Right renal cortex interstitium (tissue), 3 donors: ENCODE data around the gene TCIRG1. TPM values are rescaled to one million over a fixed set of nuclear protein-coding genes. Genes with fewer than 3 reads are reported as not detected.

Source experiments
- DNase-seq, 3 donors: peaks; one replicate each; pipeline ENCODE4 v3.0.0-alpha.2; 2013; ENCODE audit warnings: low read depth in 3 of 3, low spot score in 2 of 3
- polyA plus RNA-seq, 3 donors: library from polyadenylated mRNA; unstranded; fragments of 120-200 nt; gene quantifications; one replicate each; pipeline ENCODE4 v1.2.1, GENCODE V29; 2013; ENCODE audit not compliant: insufficient read length in 3 of 3

Gene TCIRG1
- polyA plus RNA-seq, 3 donors = 15.3 to 17.9 (median 17.0) TPM

DNA sequence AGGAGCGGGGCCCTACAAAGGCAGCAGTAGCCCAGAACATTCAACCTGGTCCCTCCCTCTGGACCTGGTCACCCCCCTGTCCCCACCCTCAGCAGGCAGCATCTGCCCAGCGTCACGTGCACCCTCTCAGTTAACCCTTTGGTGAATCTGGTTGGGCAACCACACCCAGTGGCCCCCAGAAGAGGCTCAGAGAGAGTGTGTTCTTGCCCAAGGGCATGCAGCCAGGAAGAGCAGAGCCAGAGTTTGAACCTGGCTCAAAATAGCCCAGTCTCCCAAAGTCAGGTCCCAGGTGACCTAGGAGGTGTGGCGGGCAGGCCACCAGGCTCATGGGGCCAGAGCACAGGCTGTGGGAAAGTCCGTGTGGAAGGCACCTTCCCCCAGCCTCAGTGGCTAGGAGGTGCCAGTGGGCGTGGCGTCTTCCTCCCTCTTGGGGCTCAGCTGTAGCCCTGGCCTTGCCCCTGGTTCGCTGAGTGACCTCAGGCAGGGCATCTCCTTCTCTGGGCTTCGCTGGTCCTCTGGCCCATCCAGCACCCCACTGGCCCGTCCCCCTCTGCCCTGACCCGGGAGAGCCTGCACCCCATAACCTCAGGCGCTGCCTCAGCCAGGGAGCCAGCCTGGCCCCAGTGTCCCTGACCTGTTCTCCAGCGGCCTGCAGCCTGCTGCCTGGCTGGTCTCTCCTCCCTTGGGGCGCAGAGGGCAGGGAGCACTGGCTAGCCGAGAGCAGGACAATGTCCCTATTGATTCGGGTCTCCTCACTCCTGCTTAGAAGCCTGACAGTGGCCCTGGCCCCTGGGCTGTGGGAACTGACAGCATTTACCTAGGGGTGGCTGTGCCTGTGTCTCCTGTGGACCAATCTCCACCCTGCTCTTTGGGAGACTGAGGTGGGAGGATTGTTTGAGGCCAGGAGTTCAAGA, 21.7 kb upstream of the TCIRG1 start:
- DNase-seq = no peak

DNA sequence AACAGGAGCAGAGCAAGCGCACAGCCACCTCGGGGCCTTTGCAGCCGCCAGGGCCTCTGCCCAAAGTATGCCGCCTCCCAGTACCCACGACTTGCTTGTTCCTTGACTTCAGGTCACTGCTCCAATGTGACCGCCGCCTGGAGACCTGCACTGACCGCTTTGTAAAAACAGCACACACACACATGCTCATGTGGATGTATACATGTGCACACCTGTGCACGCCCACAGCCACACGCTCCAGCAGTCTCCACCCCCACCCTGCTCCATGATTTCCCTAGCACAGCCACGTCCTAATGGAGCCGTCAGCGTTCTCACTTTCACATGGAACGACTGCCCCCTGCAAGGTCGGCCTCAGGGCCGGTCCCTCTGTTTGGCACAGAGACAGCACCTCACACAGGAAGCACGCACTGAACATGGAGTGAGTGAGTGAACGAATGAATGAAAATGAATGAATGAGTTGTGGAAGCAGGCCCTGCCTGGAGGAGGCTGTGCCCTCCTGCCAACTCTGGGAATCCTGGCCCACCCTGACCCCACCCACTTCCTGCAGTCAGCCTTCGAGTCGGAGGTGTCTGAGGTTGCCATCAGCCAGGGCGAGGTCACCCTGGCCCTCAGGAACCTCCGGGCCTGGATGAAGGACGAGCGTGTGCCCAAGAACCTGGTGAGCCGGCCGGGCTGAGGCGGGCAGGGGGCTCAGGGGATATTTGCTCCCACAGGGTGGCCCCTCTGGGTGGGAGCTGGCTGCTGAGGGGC, 20.7 kb upstream of the TCIRG1 start:
- DNase-seq = no peak

DNA sequence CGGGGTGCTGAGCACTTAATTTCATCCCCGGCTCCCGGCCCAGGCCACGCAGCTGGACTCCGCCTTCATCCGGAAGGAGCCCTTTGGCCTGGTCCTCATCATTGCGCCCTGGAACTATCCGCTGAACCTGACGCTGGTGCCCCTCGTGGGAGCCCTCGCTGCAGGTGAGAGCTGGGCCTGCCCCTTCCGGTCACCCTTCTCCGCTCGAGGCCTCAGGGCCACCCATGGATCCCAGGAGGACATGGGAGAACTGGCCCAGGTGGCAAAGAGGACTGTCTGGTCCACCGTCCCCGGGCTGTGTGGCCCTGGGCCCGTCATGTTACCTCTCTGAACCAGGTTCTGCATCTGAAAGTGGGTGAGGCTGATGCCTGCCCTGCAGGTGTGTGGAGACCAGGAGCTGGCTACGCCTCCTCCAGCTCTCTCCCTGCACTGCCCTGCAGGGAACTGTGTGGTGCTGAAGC, 20.1 kb upstream of the TCIRG1 start:
- DNase-seq = no peak

DNA sequence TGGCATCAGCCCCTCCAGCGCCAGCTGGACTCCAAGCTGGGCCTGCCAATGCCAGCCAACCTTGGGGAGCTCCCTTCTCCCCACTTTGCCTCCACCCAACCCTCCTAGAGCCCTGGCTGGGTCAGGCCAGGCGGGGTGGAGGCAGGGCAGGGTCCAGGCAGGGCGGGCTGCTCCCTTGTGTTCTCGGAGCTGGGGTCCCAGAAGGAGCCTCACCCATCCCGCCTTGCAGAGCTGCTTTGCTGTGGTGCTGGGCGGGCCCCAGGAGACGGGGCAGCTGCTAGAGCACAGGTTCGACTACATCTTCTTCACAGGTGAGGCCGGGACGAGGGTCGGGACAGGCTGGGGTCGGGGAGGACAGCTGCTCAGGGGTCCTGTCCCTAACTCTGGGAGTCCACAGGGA, 19.3 kb upstream of the TCIRG1 start:
- no peak for DNase-seq

DNA sequence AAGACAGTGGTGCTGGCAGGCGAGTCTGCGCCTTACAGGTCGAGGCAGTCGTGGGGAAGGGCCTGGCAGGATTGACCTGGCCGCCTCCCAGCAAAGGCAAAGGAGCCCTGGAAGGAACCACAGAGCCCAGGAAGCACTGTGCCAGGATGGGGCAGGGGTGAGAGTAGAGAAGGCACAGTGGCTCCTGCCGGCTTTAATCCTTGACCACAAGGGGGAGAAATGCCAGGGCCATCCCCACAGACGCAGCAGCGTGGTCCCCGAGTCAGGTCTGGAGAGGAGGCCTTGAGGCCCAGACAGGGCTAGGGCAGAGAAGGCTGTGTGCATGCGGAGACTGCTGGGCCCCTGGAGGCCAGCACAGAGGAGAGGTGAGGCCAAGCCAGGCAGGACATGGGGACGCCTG, 18.2 kb upstream of the TCIRG1 start:
- no peak for DNase-seq

DNA sequence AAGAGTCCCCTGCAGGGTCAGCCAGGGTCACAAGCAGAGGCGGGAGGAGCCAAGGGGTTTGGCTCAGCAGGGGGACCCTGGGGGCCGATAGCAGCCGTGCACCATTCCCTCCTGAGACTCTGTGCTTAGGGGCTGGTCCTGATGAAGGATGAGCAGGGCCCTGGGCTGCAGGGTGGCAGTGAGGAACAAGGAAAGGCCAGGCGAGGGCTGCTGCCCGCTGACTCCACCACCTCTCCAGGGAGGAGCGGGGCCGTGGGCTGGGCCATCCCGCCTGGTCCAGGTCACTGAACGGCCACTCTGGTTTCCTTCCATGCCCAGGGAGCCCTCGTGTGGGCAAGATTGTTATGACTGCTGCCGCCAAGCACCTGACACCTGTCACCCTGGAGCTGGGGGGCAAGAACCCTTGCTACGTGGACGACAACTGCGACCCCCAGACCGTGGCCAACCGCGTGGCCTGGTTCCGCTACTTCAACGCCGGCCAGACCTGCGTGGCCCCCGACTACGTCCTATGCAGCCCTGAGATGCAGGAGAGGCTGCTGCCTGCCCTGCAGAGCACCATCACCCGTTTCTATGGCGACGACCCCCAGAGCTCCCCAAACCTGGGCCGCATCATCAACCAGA, 17.5 kb upstream of the TCIRG1 start:
- DNase-seq = no peak

DNA sequence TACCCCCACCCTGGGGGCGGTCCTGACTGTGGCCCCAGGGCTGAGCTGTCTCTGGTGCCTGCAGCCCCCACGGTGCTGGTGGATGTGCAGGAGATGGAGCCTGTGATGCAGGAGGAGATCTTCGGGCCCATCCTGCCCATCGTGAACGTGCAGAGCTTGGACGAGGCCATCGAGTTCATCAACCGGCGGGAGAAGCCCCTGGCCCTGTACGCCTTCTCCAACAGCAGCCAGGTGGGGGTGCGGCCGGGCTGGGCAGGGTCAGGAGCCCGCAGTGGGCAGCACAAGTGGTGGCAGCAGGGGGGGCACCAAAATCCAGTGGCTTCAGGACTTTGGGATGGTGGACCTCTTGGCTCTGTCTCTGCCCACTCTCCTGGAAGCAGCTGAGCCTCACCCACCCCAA, 16.3 kb upstream of the TCIRG1 start:
- DNase-seq = no peak

DNA sequence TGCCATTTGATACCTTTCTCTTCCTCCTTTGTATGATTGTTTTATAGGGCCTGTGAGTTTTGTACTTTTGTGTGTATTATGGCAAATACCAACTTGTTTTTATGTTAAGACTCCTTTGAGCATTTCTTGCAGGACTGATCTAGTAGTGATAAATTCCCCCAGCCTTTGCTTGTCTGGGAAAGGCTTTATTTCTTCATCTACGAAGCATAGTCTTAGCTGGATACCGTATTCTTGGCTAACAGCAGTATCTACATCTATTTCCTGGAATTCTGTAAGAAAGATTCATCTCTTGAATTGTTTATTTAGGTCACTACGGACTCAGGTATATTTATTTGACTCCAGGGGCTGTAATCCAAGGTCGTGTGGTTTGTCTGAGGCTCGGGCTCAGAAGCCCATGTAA, 14.3 kb upstream of the TCIRG1 start:
- no peak for DNase-seq

DNA sequence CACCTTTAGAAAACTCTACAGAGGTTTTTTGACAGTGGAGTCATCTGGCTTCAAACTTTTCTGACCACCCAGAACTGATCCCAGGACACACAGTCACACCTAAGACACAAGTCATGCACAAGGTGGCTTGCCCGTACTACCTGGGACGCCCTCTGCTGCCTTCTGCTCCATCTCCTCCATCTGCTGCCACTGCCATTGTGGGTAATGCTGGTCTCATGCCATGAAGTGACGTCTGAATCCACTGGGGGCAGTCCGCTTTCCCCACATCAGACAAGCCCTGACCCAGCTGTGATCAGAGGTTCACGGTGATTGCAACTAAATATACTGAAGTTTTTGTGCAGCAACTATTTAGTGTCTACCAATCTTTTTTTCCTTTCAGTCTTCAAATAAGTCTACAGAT, 13.8 kb upstream of the TCIRG1 start:
- no peak for DNase-seq

DNA sequence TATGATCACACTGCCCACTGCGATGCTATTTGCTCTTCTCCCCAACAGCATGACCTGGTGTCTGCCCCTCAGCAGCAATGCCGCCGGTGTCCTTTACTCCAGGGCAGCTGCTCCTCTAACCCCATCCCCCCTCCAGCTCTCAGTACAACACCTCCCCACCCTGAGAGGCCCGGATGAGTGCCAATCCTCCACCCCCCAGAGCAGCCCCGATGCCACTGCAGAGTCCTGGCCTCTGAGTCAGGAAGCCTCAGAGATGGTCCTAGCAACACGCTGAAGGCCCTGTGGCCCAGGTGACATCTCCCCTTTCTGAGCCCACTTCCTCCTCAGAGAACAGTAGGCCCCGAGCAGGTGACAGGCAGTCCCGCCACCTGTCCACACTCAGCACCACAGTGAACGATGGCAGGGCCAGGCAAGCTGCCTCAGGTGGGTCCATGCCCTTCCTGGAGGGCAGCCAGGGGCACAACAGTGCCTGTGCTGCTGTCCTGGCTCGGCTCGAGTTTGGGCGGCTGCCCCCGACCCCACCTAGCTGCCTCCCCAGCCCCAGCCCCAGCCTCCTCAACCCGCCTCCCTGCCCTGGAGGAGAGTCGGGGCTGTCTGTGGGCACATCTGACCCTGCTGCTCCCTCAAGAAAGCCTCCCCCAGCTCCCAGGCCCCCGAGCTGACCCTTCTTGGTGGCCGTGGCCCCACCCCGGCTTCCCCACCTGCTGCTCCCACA, 12.3 kb upstream of the TCIRG1 start:
- no peak for DNase-seq

DNA sequence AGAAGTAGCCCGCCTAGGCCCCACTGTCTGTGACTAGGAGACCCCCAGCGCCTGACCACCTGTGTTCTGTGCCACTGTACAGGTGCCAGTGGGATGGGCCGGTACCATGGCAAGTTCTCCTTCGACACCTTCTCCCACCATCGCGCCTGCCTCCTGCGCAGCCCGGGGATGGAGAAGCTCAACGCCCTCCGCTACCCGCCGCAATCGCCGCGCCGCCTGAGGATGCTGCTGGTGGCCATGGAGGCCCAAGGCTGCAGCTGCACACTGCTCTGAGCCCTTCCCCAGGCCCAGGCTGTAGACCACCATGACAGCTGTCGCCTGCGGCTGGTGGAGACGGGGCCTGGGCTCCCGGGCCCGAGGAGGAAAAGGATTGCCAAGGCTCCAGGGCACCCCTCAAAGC, 11.2 kb upstream of the TCIRG1 start:
- no peak for DNase-seq

DNA sequence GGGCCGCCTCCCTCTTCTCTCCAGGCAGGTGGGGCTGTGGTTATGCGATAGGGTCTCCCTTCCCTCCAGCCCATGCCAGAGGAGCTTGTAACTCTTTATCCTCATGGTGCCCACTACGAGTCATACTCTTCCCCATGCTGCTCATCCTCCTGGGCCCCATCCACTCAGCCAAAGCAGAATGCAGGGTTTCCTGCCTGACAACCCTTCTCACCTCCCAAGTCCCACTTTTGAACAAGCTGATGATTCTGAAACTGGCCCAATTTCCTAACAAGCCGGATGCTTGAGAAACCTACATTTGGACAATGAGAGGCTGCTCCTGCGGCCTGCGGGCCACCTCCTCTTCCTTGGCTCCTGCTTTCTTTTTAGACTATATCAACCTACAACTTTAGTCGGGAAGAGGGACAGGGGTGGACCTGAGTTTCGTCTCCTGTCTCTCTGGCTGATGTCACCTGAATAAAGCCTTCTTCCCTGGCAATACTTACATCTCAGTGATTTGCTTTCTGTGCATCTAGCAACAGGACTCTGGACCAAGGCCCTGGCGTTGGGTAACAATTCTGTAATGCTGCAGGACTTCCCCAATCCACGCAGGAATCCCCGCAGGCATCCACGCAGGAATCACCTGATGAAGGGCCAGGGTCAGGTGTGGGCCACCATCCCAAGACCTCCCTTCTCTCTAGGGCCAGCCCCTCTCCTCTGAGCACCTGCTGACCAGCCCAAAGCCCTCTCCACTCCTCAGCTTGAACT, 9.9 kb upstream of the TCIRG1 start:
- no peak for DNase-seq

DNA sequence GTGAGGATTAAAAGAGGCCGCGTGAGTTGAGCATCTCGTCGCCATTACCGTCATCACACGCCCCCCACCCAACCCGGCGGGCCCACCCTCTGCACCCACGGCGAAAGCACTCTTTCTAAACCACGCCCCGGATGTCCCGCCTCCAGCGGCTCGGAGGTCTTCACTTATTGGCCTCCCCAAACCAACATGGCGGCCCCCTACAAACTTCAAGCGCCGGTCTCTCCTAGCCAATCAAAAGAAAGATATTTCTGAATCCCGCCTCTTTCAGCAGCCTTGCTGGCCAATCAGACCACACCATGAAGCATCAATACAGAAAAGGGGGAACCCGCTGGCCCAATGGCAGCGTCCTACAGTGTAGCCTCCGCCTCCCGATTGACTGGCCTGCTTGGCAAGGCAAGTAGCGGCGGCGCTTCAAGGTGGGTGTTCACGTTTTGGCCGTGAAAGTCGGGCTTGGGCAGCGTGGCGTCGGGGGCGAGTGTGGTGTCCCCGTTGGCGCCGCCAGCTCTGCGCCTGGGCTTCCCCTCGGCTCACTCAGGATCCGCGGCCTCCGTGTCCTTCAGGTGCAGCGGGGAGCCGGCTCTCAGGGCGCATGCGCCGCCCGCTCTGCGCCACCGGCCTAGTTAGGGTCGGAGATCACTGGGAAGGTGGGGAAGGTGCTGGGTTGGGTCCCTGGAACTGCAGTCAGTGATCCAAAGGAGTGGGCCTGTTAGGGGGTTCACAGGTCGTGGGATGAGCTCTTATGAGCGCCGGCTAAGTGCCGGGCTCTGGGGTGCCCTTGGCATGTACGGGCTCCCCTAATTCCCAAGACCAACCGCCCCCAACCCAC, 8.3 kb upstream of the TCIRG1 start, which contains the start of gene NDUFS8:
Gene NDUFS8, plus strand, starts transcription at position 364 of the 826 bp plus-strand sequence. CDS start 1,471 bp downstream, outside the sequence.
- peak; percentile 97 to 99 (median 98) for DNase-seq

DNA sequence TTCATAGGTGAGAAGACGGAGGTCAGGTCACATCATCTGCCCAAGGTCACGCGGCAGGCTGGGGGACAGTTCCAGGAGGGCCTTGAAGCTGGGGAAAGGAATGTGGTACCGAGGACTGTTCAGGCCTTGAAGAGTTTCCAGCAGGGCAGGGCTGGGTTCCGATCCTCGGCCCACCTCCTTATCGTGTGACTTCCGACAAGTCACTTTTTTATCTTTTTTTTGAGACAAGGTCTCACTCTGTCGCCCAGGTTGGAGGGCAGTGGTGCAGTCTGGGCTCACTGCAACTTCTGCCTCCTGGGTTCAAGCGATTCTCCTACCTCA, 7.7 kb upstream of the TCIRG1 start:
- DNase-seq = no peak

DNA sequence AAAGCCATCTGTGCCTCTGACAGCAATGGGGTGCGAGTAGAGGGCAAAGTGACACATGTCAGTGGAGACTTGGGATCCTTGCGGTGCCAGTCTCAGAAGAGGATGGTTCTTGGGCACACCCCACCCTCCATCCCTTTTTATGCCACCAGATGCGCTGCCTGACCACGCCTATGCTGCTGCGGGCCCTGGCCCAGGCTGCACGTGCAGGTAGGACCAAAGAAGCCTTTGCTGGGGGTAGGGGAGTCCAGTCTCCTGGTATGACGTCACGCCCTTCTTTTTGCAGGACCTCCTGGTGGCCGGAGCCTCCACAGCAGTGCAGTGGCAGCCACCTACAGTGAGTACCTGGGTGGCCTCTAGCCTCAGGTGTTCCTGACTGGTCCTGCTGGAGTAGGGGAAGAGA, 6.8 kb upstream of the TCIRG1 start:
- DNase-seq = no peak

DNA sequence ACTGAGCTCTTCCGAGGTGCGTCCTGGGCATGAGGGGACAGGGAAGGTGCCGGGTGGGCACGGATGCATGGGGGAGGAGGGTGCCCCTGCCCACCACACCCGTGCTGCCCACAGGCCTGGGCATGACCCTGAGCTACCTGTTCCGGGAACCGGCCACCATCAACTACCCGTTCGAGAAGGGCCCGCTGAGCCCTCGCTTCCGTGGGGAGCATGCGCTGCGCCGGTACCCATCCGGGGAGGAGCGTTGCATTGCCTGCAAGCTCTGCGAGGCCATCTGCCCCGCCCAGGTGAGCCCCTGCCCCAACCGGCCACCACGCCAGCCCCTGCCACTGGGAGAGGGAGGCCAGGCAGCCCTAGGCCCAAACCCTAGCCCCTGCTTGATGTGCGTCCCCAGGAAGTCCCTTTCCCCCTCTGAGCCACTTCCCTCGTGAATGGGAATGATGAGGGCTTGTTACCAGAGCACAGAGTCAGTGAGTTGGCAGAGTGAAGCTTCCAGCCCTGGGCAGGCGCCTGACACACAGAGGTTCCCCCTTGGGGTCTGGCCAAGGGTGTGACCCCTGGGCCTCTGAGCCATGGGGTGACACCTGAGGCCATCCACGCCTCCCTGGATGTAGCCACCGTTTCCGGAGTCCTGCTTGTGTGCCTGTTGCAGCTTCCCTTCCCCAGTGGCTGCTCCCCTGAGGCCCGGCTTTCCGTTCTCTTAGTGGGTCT, 5.7 kb upstream of the TCIRG1 start:
- no peak for DNase-seq

DNA sequence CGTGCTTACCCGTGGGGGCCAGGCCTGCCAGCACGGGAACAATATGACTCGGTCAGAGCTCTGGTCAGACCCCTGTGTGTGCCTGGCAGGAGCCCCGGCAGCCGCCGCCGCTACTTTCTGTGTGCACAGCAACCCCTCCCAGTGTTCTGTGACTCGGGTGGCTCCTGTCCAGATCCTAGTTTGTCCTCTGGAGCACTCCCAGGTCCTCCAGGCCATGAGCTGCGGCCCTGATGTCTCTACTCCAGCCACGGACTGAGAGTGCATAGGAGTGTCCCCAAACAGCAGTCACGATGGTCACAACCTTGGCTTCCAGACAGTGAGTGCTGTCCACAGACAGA, 5.1 kb upstream of the TCIRG1 start:
- DNase-seq = no peak

DNA sequence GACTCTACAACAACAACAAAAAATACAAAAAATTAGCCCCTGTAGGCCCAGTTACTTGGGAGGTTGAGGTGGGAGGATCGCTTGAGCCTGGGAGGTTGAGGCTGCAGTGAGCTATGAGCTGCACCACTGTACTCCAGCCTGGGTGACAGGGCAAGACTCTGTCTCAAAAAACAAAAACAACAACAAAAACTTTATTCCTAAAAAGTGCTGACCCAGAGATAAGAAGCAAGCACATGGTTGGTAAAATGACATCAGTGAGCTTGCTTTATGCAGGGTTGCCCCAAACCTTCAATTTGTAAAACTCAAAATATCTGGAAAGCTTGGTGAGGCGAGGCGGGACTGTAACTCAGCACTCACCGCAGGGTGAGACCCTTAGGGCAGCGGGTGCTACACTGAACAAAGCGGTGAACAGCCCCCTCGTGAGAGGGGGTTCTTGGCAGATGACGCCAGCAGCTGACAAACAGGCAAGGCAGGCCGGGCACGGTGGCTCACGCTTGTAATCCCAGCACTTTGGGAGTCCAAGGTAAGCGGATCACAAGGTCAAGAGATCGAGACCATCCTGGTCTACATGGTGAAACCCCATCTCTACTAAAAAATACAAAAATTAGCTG, 3.5 kb upstream of the TCIRG1 start:
- DNase-seq = no peak
